Panc1 (cell line): ENCODE measurements around the gene ZNF775. TPM values are rescaled to one million over a fixed set of nuclear protein-coding genes. Genes with fewer than 3 reads are reported as not detected.

Experiments
- ATAC-seq: fragments of 200-7000 bp; cut with Tn5 transposase; 2 replicates; pipeline ENCODE4 v1.9.1; 2020; ENCODE audit warnings: mild to moderate bottlenecking, moderate library complexity
- BruUV-seq: library from RNA; stranded (reverse); fragments of 400-500 nt; replicated peaks from 2 replicates; lab custom pipeline; 2021; lab: Mats Ljungman, UMichigan
- CTCF ChIA-PET: fragments of 300-600 bp; sonication (Branson Sonifier 250); formaldehyde crosslinking; loops from one replicate; lab custom pipeline; 2022; ENCODE audit warnings: antibody characterized with exemption; lab: Charles Lee
- POLR2A ChIA-PET: fragments of 300-600 bp; sonication (Branson Sonifier 250); formaldehyde crosslinking; loops from one replicate; lab custom pipeline; 2022; ENCODE audit warnings: antibody characterized with exemption; lab: Charles Lee
- DNase-seq: peaks from one replicate; pipeline ENCODE4 v3.0.0-alpha.2; 2010; ENCODE audit warnings: low read depth, low spot score
- H3K27ac ChIP-seq: 2 replicates; pipeline ENCODE4 v1.5.1; 2011; ENCODE audit warnings: mild to moderate bottlenecking, low read length, inconsistent platforms
- H3K27me3 ChIP-seq: fragments of 200-500 bp; sonication (Bioruptor generic); 2 replicates; pipeline ENCODE4 v1.6.0; 2014; ENCODE audit warnings: low read length, inconsistent platforms; ENCODE audit not compliant: control insufficient read depth, insufficient read depth
- H3K36me3 ChIP-seq: fragments of 200-500 bp; sonication (Bioruptor generic); 2 replicates; pipeline ENCODE4 v1.5.1; 2014; ENCODE audit warnings: inconsistent platforms, mild to moderate bottlenecking, low read length, moderate library complexity; ENCODE audit not compliant: control insufficient read depth, insufficient read depth
- H3K4me1 ChIP-seq: 2 replicates; pipeline ENCODE4 v1.5.1; 2011; ENCODE audit warnings: inconsistent platforms, mild to moderate bottlenecking, low read length, moderate library complexity; ENCODE audit not compliant: control insufficient read depth, insufficient read depth
- H3K4me3 ChIP-seq, 2 experiments: 2 replicates each; pipeline ENCODE4 v1.5.1; 2011 to 2012; ENCODE audit warnings: low read depth in 2 of 2, low read length in 2 of 2, mild to moderate bottlenecking in 2 of 2, inconsistent platforms in 1 of 2, moderate library complexity in 1 of 2
- H3K9me3 ChIP-seq: fragments of 200-500 bp; sonication (Bioruptor generic); 2 replicates; pipeline ENCODE4 v1.5.1; 2014; ENCODE audit warnings: low read depth, mild to moderate bottlenecking, inconsistent platforms, low read length, moderate library complexity; ENCODE audit not compliant: control insufficient read depth, insufficient read depth
- CTCF ChIP-seq: fragments of 450-650 bp; IDR thresholded peaks from 2 replicates; pipeline ENCODE4 v1.5.1; 2017; ENCODE audit warnings: mild to moderate bottlenecking
- POLR2AphosphoS5 ChIP-seq: IDR thresholded peaks from 2 replicates; pipeline ENCODE4 v1.6.1; 2012; ENCODE audit warnings: mild to moderate bottlenecking, low read depth, low read length, moderate library complexity
- REST ChIP-seq, 2 experiments: IDR thresholded peaks; 2 replicates each; pipeline ENCODE4 v1.6.1; 2011 to 2012; ENCODE audit warnings: low read depth in 2 of 2, control low read depth in 1 of 2, low read length in 1 of 2, mild to moderate bottlenecking in 1 of 2, moderate library complexity in 1 of 2; ENCODE audit not compliant: insufficient read depth in 1 of 2
- SIN3A ChIP-seq: IDR thresholded peaks from 2 replicates; pipeline ENCODE4 v1.6.1; 2012; ENCODE audit warnings: low read depth, mild to moderate bottlenecking, low read length, moderate library complexity, borderline replicate concordance; ENCODE audit not compliant: insufficient read depth
- TCF7L2 ChIP-seq: IDR thresholded peaks from 2 replicates; pipeline ENCODE4 v1.6.1; 2011; ENCODE audit warnings: mild to moderate bottlenecking, low read depth, low read length, inconsistent platforms
- in situ Hi-C: cut with HindIII; loops from 2 replicates; pipeline ENCODE4 v1.10.0; 2016; ENCODE audit warnings: low sequenced_read_pairs, low pct_unique_long_range_greater_than_20kb
- intact Hi-C: fragments of 100-400 bp; cut with micrococcal nuclease; formaldehyde crosslinking; loops from one replicate; pipeline ENCODE4 v1.10.0; 2022; ENCODE audit not compliant: unreplicated experiment
- total RNA-seq: library from RNA; stranded (reverse); gene quantifications from one replicate; pipeline ENCODE4 v1.2.1, GENCODE V29; 2021; ENCODE audit not compliant: unreplicated experiment

The ZNF775 gene
- total RNA-seq, 1 experiment from 2014 or later = 14.7 TPM

GRCh38 chr7:150374026-150374425, 5.1 kb upstream of the ZNF775 start:
- TF ChIP-seq REST (IDR thresholded peaks at IDR 0.05; ENCODE audit: insufficient read depth in 1 of 2, low read depth in 2 of 2, low read length in 1 of 2) (no peak), SIN3A (no peak), TCF7L2 (no peak), POLR2AphosphoS5 (no peak), CTCF (no peak)
- in situ Hi-C loops = no loop called here
- intact Hi-C loops = no loop called here
- Histone ChIP-seq H3K36me3 (peaks cover 9% of the 10 kb centered on the region), H3K4me3 (no peak overlapping the region), H3K27me3 (no peaks in the 10 kb centered on the region), H3K27ac (peak overlapping the region; percentile 61; the same call in 1 of the 2 replicates), H3K4me1 (peaks cover 61% of the 10 kb centered on the region), H3K9me3 (no peaks in the 10 kb centered on the region)
- DNase-seq (no peak), ATAC-seq (no peak)
- ChIA-PET POLR2A (interaction anchor here (0.6 kb wide), 1 partner anchor 58 kb away, joined by 10 read pairs; no protein-coding TSS in a partner anchor), CTCF (no interaction called here)
- BruUV-seq = no TSS peak

- Histone ChIP-seq H3K27me3 (no peaks in the 10 kb centered on the region), H3K4me1 (peaks cover 61% of the 10 kb centered on the region), H3K4me3 (no peak overlapping the region), H3K27ac (peak overlapping the region; percentile 11), H3K36me3 (peaks cover 5% of the 10 kb centered on the region), H3K9me3 (no peaks in the 10 kb centered on the region)
- TF ChIP-seq TCF7L2 (no peak), CTCF (no peak), POLR2AphosphoS5 (no peak), REST (IDR thresholded peaks at IDR 0.05; ENCODE audit: insufficient read depth in 1 of 2, low read depth in 2 of 2, low read length in 1 of 2) (no peak), SIN3A (no peak)
- in situ Hi-C loops (no loop called here), intact Hi-C loops (no loop called here)
- DNase-seq = no peak
- CTCF ChIA-PET = no interaction called here
- ATAC-seq = no peak
- POLR2A ChIA-PET = interaction anchor here (0.6 kb wide), 1 partner anchor 58 kb away, joined by 10 read pairs; no protein-coding TSS in a partner anchor
- no TSS peak for BruUV-seq
These were observed 4.7 kb upstream of the ZNF775 start for GRCh38 chr7:150374472-150374871.
